Body of pancreas (tissue), 4 donors: Measurements from ENCODE around the gene SOX5.

Experiments
- POLR2A ChIP-seq, 3 donors: fragments of 450-650 bp; IDR thresholded peaks; one replicate each; pipeline ENCODE4 v1.6.1; 2016; ENCODE audit warnings: antibody characterized with exemption in 3 of 3, mild to moderate bottlenecking in 2 of 3
- TF ChIP-seq, protein P1 (sequence below), 7 experiments: fragments of 450-650 bp in 4 of 7; fragments of 200-600 bp in 3 of 7; sonication (generic) in 3 of 7; IDR thresholded peaks; one replicate each; pipeline ENCODE4 v1.5.1; 2016 to 2019; ENCODE audit warnings: antibody characterized with exemption in 7 of 7

DNA sequence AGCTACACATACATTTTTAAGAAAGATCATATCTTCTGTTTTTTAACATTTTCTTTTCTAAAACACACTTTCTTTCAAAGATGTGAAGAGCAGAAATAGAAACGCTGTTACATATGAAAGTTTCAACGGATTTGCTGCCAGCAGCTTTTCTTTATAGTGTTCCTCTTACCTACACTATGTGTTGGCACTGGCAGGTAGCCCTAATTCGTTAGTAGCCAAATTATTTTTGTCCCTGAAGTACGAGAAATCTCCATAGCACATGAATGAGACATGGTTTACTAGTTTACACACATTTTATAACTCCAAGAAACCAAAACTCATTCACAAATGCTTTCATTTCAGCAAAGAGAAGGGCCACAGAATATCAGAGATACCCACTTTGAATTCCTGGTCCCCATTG, 6.6 kb downstream of the SOX5 start:
- TF ChIP-seq, protein P1, sequence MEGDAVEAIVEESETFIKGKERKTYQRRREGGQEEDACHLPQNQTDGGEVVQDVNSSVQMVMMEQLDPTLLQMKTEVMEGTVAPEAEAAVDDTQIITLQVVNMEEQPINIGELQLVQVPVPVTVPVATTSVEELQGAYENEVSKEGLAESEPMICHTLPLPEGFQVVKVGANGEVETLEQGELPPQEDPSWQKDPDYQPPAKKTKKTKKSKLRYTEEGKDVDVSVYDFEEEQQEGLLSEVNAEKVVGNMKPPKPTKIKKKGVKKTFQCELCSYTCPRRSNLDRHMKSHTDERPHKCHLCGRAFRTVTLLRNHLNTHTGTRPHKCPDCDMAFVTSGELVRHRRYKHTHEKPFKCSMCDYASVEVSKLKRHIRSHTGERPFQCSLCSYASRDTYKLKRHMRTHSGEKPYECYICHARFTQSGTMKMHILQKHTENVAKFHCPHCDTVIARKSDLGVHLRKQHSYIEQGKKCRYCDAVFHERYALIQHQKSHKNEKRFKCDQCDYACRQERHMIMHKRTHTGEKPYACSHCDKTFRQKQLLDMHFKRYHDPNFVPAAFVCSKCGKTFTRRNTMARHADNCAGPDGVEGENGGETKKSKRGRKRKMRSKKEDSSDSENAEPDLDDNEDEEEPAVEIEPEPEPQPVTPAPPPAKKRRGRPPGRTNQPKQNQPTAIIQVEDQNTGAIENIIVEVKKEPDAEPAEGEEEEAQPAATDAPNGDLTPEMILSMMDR (IDR thresholded peaks at IDR 0.05), result no peak
- TF ChIP-seq POLR2A (IDR thresholded peaks at IDR 0.05), result no peak
